Neural cell (in vitro differentiated cells): Measurements from ENCODE around the gene UTP3. TPM values are rescaled to one million over a fixed set of nuclear protein-coding genes. Genes with fewer than 3 reads are reported as not detected.
"Not testable (repeated sequence)": the region's sequence is repeated elsewhere in the genome, so short reads cannot be mapped to it uniquely, and the experiment has no call there.

Source experiments
- H2AFZ ChIP-seq: fragments of 200-600, 300-800 bp; sonication (generic), shearing (Covaris generic); 2 replicates; pipeline ENCODE4 v1.6.0; 2014; ENCODE audit warnings: low read depth, mild to moderate bottlenecking, antibody characterized with exemption, low read length, moderate library complexity
- H3F3A ChIP-seq: fragments of 200-600 bp; shearing (Covaris generic); 2 replicates; pipeline ENCODE4 v1.6.1; 2016; ENCODE audit warnings: mild to moderate bottlenecking, moderate library complexity, mixed read lengths, antibody characterized with exemption, low read length; ENCODE audit not compliant: insufficient read depth, poor library complexity, severe bottlenecking
- H3K27ac ChIP-seq: fragments of 200-600, 300-800 bp; sonication (generic), shearing (Covaris generic); 2 replicates; pipeline ENCODE4 v1.5.1; 2014; ENCODE audit warnings: mild to moderate bottlenecking, low read length, moderate library complexity
- H3K27me3 ChIP-seq: fragments of 300-800, 200-600 bp; sonication (generic), shearing (Covaris generic); 2 replicates; pipeline ENCODE4 v1.6.0; 2014; ENCODE audit warnings: mild to moderate bottlenecking, low read depth, low read length, moderate library complexity; ENCODE audit not compliant: insufficient read depth
- H3K36me3 ChIP-seq: fragments of 300-800, 200-600 bp; sonication (generic), shearing (Covaris generic); 2 replicates; pipeline ENCODE4 v1.5.1; 2014; ENCODE audit warnings: mild to moderate bottlenecking, antibody characterized with exemption, low read length, moderate library complexity; ENCODE audit not compliant: insufficient read depth
- H3K4me2 ChIP-seq: fragments of 300-800, 200-600 bp; sonication (generic), shearing (Covaris generic); 2 replicates; pipeline ENCODE4 v1.6.0; 2014; ENCODE audit warnings: mild to moderate bottlenecking, low read length
- H3K4me3 ChIP-seq: fragments of 300-800, 200-600 bp; sonication (generic), shearing (Covaris generic); 2 replicates; pipeline ENCODE4 v1.5.1; 2014; ENCODE audit warnings: mild to moderate bottlenecking, low read length, moderate library complexity
- H3K79me2 ChIP-seq: fragments of 200-600 bp; shearing (Covaris generic); replicated peaks from 2 replicates; pipeline ENCODE4 v1.6.0; 2014; ENCODE audit warnings: mild to moderate bottlenecking, low read length, moderate library complexity; ENCODE audit not compliant: insufficient read depth
- H3K9ac ChIP-seq: fragments of 300-800, 200-600 bp; sonication (generic), shearing (Covaris generic); 2 replicates; pipeline ENCODE4 v1.6.1; 2016; ENCODE audit warnings: mild to moderate bottlenecking, low read length, mixed read lengths
- H3K9me2 ChIP-seq: fragments of 200-600 bp; shearing (Covaris generic); 2 replicates; pipeline ENCODE4 v1.6.1; 2016; ENCODE audit warnings: mild to moderate bottlenecking, low read length, mixed read lengths; ENCODE audit not compliant: insufficient read depth
- H3K9me3 ChIP-seq: fragments of 200-600, 300-800 bp; sonication (generic), shearing (Covaris generic); 2 replicates; pipeline ENCODE4 v1.6.1; 2016; ENCODE audit warnings: mild to moderate bottlenecking, mixed run types, low read length, moderate library complexity, mixed read lengths
- H4K20me1 ChIP-seq: fragments of 200-600 bp; shearing (Covaris generic); 2 replicates; pipeline ENCODE4 v1.6.1; 2016; ENCODE audit warnings: mild to moderate bottlenecking, mixed run types; ENCODE audit not compliant: insufficient read depth
- EP300 ChIP-seq: fragments of 450-650 bp; conservative IDR thresholded peaks from 2 replicates; pipeline ENCODE4 v1.6.1; 2014; ENCODE audit warnings: antibody characterized with exemption, mild to moderate bottlenecking, moderate library complexity; ENCODE audit not compliant: poor library complexity, severe bottlenecking
- EZH2 ChIP-seq: fragments of 200-600, 300-800 bp; shearing (Covaris generic), sonication (generic); IDR thresholded peaks from 2 replicates; pipeline ENCODE4 v1.6.1; 2014; ENCODE audit warnings: antibody characterized with exemption, low read length, borderline replicate concordance, mild to moderate bottlenecking; ENCODE audit not compliant: insufficient read depth, poor library complexity, severe bottlenecking
- MXI1 ChIP-seq: fragments of 450-650 bp; conservative IDR thresholded peaks from 2 replicates; pipeline ENCODE4 v1.6.1; 2014; ENCODE audit warnings: antibody characterized with exemption, mild to moderate bottlenecking; ENCODE audit not compliant: poor library complexity, severe bottlenecking
- POLR2AphosphoS5 ChIP-seq: IDR thresholded peaks from 2 replicates; pipeline ENCODE4 v1.6.1; 2012
- RAD21 ChIP-seq: fragments of 450-650 bp; conservative IDR thresholded peaks from 2 replicates; pipeline ENCODE4 v1.6.1; 2014; ENCODE audit warnings: antibody characterized with exemption, mild to moderate bottlenecking, moderate library complexity
- SMC3 ChIP-seq: fragments of 450-650 bp; conservative IDR thresholded peaks from 2 replicates; pipeline ENCODE4 v1.6.1; 2014; ENCODE audit warnings: antibody characterized with exemption, mild to moderate bottlenecking, moderate library complexity; ENCODE audit not compliant: poor library complexity
- TAF1 ChIP-seq: IDR thresholded peaks from 2 replicates; pipeline ENCODE4 v1.6.1; 2012; ENCODE audit warnings: low read depth
- polyA plus RNA-seq: library from polyadenylated mRNA; depleted of rRNA; stranded (reverse); fragments of >200 nt; gene quantifications from 2 replicates; pipeline ENCODE4 v1.2.3, GENCODE V29; 2014
- TF ChIP-seq, protein P1 (sequence below): IDR thresholded peaks from 2 replicates; pipeline ENCODE4 v1.6.1; 2012; ENCODE audit warnings: borderline replicate concordance
- TF ChIP-seq, protein P2 (sequence below): fragments of 450-650 bp; IDR thresholded peaks from 2 replicates; pipeline ENCODE4 v1.5.1; 2014; ENCODE audit warnings: antibody characterized with exemption, mild to moderate bottlenecking, moderate library complexity; ENCODE audit not compliant: poor library complexity, severe bottlenecking

Gene UTP3
- polyA plus RNA-seq, 1 donor from 2014 or later, result 11.3 TPM

DNA sequence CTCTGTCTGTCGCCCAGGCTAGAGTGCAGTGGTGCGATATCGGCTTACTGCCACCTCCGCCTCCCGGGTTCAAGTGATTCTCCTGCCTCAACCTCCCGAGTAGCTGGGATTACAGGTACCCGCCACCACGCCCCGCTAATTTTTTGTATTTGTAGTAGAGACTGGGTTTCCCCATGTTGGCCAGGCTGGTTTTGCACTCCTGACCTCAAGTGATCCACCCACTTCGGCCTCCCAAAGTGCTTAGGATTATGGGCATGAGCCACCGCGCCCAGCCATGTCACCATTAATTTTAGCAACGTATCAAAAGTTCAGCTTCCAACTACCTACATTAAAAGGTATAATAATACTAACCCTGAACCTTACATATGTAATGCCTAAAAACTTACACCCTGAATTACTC lies 940 bp upstream of the UTP3 start:
- peak overlapping the region; percentile 88 for H3K9ac ChIP-seq
- no peaks in the 10 kb centered on the region for H3K9me3 ChIP-seq
- H3F3A ChIP-seq, result peaks cover 9% of the 10 kb centered on the region
- peak overlapping the region; percentile 92 for H3K4me3 ChIP-seq
- H2AFZ ChIP-seq, result peak overlapping the region; percentile 99
- no peaks in the 10 kb centered on the region for H3K9me2 ChIP-seq
- H3K79me2 ChIP-seq, result peaks cover 26% of the 10 kb centered on the region
- TF ChIP-seq TAF1, result no peak
- no peaks in the 10 kb centered on the region for H4K20me1 ChIP-seq
- H3K27me3 ChIP-seq, result no peaks in the 10 kb centered on the region
- no peaks in the 10 kb centered on the region for H3K36me3 ChIP-seq
- peak overlapping the region; percentile 86 for H3K27ac ChIP-seq
- H3K4me2 ChIP-seq, result peak overlapping the region; percentile 100

DNA sequence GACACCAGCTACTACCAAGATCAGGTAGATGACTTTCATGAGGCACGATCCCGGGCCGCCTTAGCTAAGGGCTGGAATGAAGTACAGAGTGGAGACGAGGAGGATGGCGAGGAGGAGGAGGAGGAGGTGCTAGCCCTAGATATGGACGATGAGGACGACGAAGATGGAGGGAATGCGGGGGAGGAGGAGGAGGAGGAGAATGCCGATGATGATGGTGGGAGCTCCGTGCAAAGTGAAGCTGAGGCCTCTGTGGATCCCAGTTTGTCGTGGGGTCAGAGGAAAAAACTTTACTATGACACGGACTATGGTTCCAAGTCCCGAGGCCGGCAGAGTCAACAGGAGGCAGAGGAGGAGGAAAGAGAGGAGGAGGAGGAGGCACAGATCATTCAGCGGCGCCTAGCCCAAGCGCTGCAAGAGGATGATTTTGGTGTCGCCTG lies 481 bp downstream of the UTP3 start:
- Histone ChIP-seq H3K36me3 (no peaks in the 10 kb centered on the region), H3K9me2 (no peaks in the 10 kb centered on the region), H2AFZ (peak overlapping the region; percentile 90), H4K20me1 (no peaks in the 10 kb centered on the region), H3K79me2 (peaks cover 26% of the 10 kb centered on the region), H3K9ac (peak overlapping the region; percentile 88), H3K4me2 (peak overlapping the region; percentile 72), H3K9me3 (no peaks in the 10 kb centered on the region), H3F3A (peaks cover 9% of the 10 kb centered on the region), H3K4me3 (peak overlapping the region; percentile 92), H3K27me3 (no peaks in the 10 kb centered on the region), H3K27ac (peak overlapping the region; percentile 79)
- TF ChIP-seq TAF1, result no peak
- TF ChIP-seq SMC3, result no peak
- no peak for TF ChIP-seq EP300
- TF ChIP-seq EZH2, result no peak
- TF ChIP-seq, protein P1, sequence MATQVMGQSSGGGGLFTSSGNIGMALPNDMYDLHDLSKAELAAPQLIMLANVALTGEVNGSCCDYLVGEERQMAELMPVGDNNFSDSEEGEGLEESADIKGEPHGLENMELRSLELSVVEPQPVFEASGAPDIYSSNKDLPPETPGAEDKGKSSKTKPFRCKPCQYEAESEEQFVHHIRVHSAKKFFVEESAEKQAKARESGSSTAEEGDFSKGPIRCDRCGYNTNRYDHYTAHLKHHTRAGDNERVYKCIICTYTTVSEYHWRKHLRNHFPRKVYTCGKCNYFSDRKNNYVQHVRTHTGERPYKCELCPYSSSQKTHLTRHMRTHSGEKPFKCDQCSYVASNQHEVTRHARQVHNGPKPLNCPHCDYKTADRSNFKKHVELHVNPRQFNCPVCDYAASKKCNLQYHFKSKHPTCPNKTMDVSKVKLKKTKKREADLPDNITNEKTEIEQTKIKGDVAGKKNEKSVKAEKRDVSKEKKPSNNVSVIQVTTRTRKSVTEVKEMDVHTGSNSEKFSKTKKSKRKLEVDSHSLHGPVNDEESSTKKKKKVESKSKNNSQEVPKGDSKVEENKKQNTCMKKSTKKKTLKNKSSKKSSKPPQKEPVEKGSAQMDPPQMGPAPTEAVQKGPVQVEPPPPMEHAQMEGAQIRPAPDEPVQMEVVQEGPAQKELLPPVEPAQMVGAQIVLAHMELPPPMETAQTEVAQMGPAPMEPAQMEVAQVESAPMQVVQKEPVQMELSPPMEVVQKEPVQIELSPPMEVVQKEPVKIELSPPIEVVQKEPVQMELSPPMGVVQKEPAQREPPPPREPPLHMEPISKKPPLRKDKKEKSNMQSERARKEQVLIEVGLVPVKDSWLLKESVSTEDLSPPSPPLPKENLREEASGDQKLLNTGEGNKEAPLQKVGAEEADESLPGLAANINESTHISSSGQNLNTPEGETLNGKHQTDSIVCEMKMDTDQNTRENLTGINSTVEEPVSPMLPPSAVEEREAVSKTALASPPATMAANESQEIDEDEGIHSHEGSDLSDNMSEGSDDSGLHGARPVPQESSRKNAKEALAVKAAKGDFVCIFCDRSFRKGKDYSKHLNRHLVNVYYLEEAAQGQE, result no peak
- no peak for TF ChIP-seq POLR2AphosphoS5
- TF ChIP-seq MXI1, result no peak
- no peak for TF ChIP-seq RAD21

DNA sequence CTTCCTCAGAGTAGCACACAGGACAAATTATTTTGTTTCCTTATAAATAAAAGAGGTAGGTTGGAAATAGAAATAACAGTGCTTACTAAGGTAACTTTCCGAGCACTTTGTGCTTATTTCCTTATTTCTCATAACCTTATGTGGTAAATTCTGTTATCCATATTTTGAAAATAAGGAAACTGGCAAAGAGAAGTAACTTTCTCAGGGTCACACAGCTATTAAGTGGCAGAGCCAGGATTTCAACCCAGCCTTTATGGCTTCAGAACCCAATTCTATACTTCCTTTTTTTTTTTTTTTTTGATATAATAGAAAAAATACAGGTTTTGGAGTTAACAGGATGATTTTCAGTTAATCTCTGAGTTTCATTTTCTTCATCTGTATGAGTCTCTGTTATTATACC lies 3.3 kb downstream of the UTP3 start:
- peaks cover 9% of the 10 kb centered on the region for H3F3A ChIP-seq
- no peak overlapping the region for H3K27ac ChIP-seq
- H3K9ac ChIP-seq, result no peak overlapping the region
- no peaks in the 10 kb centered on the region for H3K9me2 ChIP-seq
- H3K4me3 ChIP-seq, result no peak overlapping the region
- H3K79me2 ChIP-seq, result peaks cover 26% of the 10 kb centered on the region
- no peaks in the 10 kb centered on the region for H3K27me3 ChIP-seq
- no peak overlapping the region for H2AFZ ChIP-seq
- H3K4me2 ChIP-seq, result no peak overlapping the region
- H3K36me3 ChIP-seq, result no peaks in the 10 kb centered on the region
- no peaks in the 10 kb centered on the region for H4K20me1 ChIP-seq
- TF ChIP-seq EZH2 (no peak), EP300 (no peak), RAD21 (no peak), SMC3 (no peak), MXI1 (no peak), POLR2AphosphoS5 (no peak), TAF1 (no peak)
- TF ChIP-seq, protein P1, result no peak
- TF ChIP-seq, protein P2, sequence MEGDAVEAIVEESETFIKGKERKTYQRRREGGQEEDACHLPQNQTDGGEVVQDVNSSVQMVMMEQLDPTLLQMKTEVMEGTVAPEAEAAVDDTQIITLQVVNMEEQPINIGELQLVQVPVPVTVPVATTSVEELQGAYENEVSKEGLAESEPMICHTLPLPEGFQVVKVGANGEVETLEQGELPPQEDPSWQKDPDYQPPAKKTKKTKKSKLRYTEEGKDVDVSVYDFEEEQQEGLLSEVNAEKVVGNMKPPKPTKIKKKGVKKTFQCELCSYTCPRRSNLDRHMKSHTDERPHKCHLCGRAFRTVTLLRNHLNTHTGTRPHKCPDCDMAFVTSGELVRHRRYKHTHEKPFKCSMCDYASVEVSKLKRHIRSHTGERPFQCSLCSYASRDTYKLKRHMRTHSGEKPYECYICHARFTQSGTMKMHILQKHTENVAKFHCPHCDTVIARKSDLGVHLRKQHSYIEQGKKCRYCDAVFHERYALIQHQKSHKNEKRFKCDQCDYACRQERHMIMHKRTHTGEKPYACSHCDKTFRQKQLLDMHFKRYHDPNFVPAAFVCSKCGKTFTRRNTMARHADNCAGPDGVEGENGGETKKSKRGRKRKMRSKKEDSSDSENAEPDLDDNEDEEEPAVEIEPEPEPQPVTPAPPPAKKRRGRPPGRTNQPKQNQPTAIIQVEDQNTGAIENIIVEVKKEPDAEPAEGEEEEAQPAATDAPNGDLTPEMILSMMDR, result no peak
- H3K9me3 ChIP-seq, result no peaks in the 10 kb centered on the region

DNA sequence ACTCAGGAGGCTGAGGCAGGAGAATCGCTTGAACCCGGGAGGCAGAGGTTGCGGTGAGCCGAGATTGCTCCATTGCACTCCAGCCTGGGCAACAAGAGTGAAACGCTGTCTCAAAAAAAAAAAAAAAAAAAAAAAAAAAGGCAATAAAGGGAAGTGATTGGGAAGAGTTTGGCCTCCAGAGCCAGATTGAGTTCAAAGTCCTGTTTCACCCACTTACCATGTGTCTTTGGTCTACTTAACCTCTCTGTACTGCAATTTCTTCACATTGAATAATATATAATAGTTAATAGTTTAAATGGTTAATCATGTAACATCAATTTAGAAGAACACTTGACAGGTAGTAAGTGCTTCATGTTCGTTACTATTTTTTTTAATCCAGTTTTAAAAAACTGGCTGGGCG lies 6.3 kb downstream of the UTP3 start:
- not testable (repeated sequence) for H3F3A ChIP-seq, H3K9me3 ChIP-seq, H3K36me3 ChIP-seq, H3K9ac ChIP-seq, H4K20me1 ChIP-seq, H3K9me2 ChIP-seq, H3K27ac ChIP-seq, H3K4me3 ChIP-seq, H3K27me3 ChIP-seq, H3K4me2 ChIP-seq, H2AFZ ChIP-seq
- H3K79me2 ChIP-seq, result peaks cover 17% of the 10 kb centered on the region
